WERI-Rb-1 (cell line): Measurements from ENCODE around the gene EPB41.

Experiments used
- DNase-seq: peaks from one replicate; pipeline ENCODE4 v3.0.0-alpha.2; 2020
- H3K27ac ChIP-seq: fragments of 250-450 bp; sonication (Bioruptor Pico); 2 replicates; pipeline ENCODE4 v1.5.1; 2020; ENCODE audit warnings: mild to moderate bottlenecking, moderate library complexity
- H3K27me3 ChIP-seq: fragments of 250-450 bp; sonication (Bioruptor Pico); 2 replicates; pipeline ENCODE4 v1.5.1; 2021; ENCODE audit warnings: mild to moderate bottlenecking, low read depth, moderate library complexity; ENCODE audit not compliant: insufficient read depth, severe bottlenecking
- H3K36me3 ChIP-seq: fragments of 250-450 bp; sonication (Bioruptor Pico); 2 replicates; pipeline ENCODE4 v1.5.1; 2020; ENCODE audit warnings: mild to moderate bottlenecking, moderate library complexity
- H3K4me3 ChIP-seq: 2 replicates; pipeline ENCODE4 v1.5.1; 2011; ENCODE audit warnings: low read depth, mild to moderate bottlenecking, control low read depth, low read length
- H3K9me3 ChIP-seq: fragments of 250-450 bp; sonication (Bioruptor Pico); 2 replicates; pipeline ENCODE4 v1.5.1; 2021; ENCODE audit warnings: mild to moderate bottlenecking, moderate library complexity; ENCODE audit not compliant: severe bottlenecking
- TF ChIP-seq, protein P1 (sequence below): IDR thresholded peaks from 2 replicates; pipeline ENCODE4 v1.5.1; 2011; ENCODE audit warnings: low read depth, mild to moderate bottlenecking, control low read depth, inconsistent platforms, low read length

Gene EPB41

DNA sequence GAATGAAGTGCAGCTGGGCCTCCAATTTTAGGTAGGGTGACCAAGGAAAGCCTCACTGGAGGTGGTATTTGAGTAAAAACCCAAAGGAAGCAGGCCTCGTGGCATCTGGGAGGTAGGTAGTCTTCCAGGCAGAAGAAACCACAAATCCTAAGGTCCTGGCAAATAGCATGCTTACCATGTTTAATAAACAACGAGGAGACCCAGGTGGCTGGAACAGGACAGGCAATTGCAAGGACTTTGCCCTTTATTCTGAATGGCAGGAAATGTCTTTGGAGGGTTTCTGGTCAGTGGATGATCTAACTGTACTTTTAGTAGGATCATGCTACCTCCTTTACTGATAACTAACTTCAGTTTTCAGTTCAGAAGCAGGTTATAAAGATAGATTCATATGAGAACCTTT, 52.2 kb downstream of the EPB41 start:
- TF ChIP-seq, protein P1, sequence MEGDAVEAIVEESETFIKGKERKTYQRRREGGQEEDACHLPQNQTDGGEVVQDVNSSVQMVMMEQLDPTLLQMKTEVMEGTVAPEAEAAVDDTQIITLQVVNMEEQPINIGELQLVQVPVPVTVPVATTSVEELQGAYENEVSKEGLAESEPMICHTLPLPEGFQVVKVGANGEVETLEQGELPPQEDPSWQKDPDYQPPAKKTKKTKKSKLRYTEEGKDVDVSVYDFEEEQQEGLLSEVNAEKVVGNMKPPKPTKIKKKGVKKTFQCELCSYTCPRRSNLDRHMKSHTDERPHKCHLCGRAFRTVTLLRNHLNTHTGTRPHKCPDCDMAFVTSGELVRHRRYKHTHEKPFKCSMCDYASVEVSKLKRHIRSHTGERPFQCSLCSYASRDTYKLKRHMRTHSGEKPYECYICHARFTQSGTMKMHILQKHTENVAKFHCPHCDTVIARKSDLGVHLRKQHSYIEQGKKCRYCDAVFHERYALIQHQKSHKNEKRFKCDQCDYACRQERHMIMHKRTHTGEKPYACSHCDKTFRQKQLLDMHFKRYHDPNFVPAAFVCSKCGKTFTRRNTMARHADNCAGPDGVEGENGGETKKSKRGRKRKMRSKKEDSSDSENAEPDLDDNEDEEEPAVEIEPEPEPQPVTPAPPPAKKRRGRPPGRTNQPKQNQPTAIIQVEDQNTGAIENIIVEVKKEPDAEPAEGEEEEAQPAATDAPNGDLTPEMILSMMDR: no peak
- no peak overlapping the region for H3K27ac ChIP-seq
- no peak for DNase-seq
- H3K4me3 ChIP-seq: no peak overlapping the region
- no peaks in the 10 kb centered on the region for H3K27me3 ChIP-seq
- no peaks in the 10 kb centered on the region; the same call in 1 of the 2 replicates for H3K36me3 ChIP-seq
- no peaks in the 10 kb centered on the region for H3K9me3 ChIP-seq

DNA sequence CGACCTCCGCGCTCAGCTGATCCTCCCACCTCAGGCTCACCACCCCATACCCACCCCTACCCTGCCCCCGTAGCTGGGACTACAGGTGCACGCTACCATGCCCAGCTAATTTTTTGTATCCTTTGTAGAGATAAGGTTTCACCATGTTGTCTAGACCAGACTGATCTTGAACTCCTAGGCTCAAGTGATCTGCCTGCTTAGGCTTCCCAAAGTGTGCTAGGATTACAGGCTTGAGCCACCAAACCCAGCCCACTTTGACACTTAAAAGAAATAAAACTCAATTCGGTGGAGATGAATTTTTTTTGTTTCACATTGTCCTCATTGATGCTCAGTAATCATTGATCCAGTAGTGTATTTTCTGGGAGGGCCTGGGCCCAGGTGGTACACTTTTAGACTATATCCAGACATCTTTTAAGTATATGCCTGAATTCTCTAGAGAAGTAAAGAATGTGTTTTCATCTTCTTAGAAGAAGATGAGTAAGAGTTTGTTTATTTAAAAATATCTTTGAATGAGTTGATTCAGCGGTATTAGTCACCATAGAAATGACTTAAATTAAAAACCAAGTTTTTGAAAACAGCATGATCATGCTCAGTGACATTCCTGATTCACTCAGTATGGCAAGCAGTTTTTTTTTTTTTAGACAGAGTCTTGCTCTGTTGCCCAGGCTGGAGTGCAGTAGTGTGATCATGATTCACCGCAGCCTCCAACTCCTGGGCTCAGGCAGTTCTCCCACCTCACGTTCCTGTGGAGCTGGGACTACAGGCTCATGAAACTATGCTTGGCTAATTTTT, 57.8 kb downstream of the EPB41 start:
- Histone ChIP-seq H3K4me3 (no peak overlapping the region), H3K9me3 (no peaks in the 10 kb centered on the region), H3K27ac (no peak overlapping the region), H3K36me3 (no peaks in the 10 kb centered on the region; the same call in 1 of the 2 replicates), H3K27me3 (no peaks in the 10 kb centered on the region)
- TF ChIP-seq, protein P1: no peak
- no peak for DNase-seq

- TF ChIP-seq, protein P1: no peak
- Histone ChIP-seq H3K9me3 (no peaks in the 10 kb centered on the region), H3K36me3 (no peaks in the 10 kb centered on the region; the same call in 1 of the 2 replicates), H3K4me3 (no peak overlapping the region), H3K27ac (no peak overlapping the region), H3K27me3 (no peaks in the 10 kb centered on the region)
- no peak for DNase-seq
These were observed 59.4 kb downstream of the EPB41 start for GRCh38 chr1:28973596-28974421.

GRCh38 chr1:28974432-28974831, 60.1 kb downstream of the EPB41 start:
- no peak overlapping the region for H3K27ac ChIP-seq
- H3K4me3 ChIP-seq: no peak overlapping the region
- no peak for DNase-seq
- TF ChIP-seq, protein P1: no peak
- H3K9me3 ChIP-seq: no peaks in the 10 kb centered on the region
- H3K36me3 ChIP-seq: no peaks in the 10 kb centered on the region; the same call in 1 of the 2 replicates
- no peaks in the 10 kb centered on the region for H3K27me3 ChIP-seq

- H3K36me3 ChIP-seq: no peaks in the 10 kb centered on the region; the same call in 1 of the 2 replicates
- H3K27ac ChIP-seq: no peak overlapping the region
- no peaks in the 10 kb centered on the region for H3K9me3 ChIP-seq
- H3K4me3 ChIP-seq: no peak overlapping the region
- no peak for DNase-seq
- TF ChIP-seq, protein P1: no peak
- H3K27me3 ChIP-seq: no peaks in the 10 kb centered on the region
These were observed 61.9 kb downstream of the EPB41 start for GRCh38 chr1:28976248-28976647.
